ENCODE data around the gene MARCHF10.
"Not testable (repeated sequence)": the region's sequence is repeated elsewhere in the genome, so short reads cannot be mapped to it uniquely, and the experiment has no call there.

MARCHF10 gene

GRCh38 chr17:62807812-62808575, at the start of gene MARCHF10:
Gene MARCHF10 (minus strand): TSS chr17:62808314. CDS start chr17:62801735, 6,579 bp downstream.
- no peak for DNase-seq (ENCODE audit: low read depth)
- H3K4me3 ChIP-seq (ENCODE audit: control insufficient read depth, low read depth, low read length) = no peak within 1 kb of the TSS
- TF ChIP-seq, protein P1, sequence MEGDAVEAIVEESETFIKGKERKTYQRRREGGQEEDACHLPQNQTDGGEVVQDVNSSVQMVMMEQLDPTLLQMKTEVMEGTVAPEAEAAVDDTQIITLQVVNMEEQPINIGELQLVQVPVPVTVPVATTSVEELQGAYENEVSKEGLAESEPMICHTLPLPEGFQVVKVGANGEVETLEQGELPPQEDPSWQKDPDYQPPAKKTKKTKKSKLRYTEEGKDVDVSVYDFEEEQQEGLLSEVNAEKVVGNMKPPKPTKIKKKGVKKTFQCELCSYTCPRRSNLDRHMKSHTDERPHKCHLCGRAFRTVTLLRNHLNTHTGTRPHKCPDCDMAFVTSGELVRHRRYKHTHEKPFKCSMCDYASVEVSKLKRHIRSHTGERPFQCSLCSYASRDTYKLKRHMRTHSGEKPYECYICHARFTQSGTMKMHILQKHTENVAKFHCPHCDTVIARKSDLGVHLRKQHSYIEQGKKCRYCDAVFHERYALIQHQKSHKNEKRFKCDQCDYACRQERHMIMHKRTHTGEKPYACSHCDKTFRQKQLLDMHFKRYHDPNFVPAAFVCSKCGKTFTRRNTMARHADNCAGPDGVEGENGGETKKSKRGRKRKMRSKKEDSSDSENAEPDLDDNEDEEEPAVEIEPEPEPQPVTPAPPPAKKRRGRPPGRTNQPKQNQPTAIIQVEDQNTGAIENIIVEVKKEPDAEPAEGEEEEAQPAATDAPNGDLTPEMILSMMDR (IDR thresholded peaks at IDR 0.05; ENCODE audit: control insufficient read depth, insufficient read depth, low read depth, low read length, missing control alignments) = no peak

DNA sequence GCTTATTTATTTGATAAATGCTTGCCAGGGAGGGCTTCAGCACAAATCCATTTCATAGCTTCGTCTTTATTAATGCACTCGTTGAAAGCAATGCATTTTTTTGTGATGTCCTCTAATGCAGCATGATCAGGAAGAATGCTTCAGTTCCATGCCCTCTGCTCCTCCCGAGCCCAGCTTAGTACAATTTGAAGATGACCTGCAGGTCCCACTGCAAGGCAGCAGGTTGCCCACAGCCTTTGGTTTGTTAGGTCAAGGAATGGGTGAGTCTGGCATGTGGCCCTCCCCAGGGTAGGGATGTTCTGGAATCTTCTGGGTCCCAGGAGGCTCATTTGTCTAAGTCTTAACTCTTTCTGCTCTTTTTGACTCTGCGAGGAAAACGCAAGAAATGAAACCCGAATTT, 49.4 kb upstream of the MARCHF10 start:
- TF ChIP-seq, protein P1 (IDR thresholded peaks at IDR 0.05; ENCODE audit: control insufficient read depth, insufficient read depth, low read depth, low read length, missing control alignments) = no peak
- no peak overlapping the region for H3K4me3 ChIP-seq (ENCODE audit: control insufficient read depth, low read depth, low read length)
- no peak for DNase-seq (ENCODE audit: low read depth)

GRCh38 chr17:62856594-62856993, 48.5 kb upstream of the MARCHF10 start:
- no peak for DNase-seq (ENCODE audit: low read depth)
- no peak overlapping the region for H3K4me3 ChIP-seq (ENCODE audit: control insufficient read depth, low read depth, low read length)
- TF ChIP-seq, protein P1 (IDR thresholded peaks at IDR 0.05; ENCODE audit: control insufficient read depth, insufficient read depth, low read depth, low read length, missing control alignments) = no peak

DNA sequence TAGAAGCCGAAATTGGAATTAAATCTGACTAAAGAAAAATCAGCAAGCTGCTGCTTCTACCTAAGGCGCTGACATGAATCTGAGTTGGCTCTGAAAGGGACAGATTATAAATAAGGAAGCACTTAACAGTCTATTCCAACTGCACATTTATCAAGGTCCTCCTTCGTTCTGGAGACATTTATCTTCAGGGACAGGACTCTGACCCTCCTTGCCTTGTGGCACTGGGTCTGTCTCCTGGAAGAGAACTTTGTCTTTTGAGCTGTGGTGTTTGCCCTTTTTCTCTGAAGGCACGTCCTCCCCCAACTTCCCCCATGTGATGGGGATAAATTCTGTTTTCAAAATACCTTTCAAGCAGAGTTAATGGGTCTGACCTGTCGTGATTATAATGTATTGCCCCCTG, 47.0 kb upstream of the MARCHF10 start:
- H3K4me3 ChIP-seq (ENCODE audit: control insufficient read depth, low read depth, low read length) = no peak overlapping the region
- no peak for DNase-seq (ENCODE audit: low read depth)
- TF ChIP-seq, protein P1 (IDR thresholded peaks at IDR 0.05; ENCODE audit: control insufficient read depth, insufficient read depth, low read depth, low read length, missing control alignments) = no peak

GRCh38 chr17:62854098-62854680, 46.1 kb upstream of the MARCHF10 start:
- TF ChIP-seq, protein P1 (IDR thresholded peaks at IDR 0.05; ENCODE audit: control insufficient read depth, insufficient read depth, low read depth, low read length, missing control alignments) = no peak
- H3K4me3 ChIP-seq (ENCODE audit: control insufficient read depth, low read depth, low read length) = no peak overlapping the region
- no peak for DNase-seq (ENCODE audit: low read depth)

- TF ChIP-seq, protein P1 (IDR thresholded peaks at IDR 0.05; ENCODE audit: control insufficient read depth, insufficient read depth, low read depth, low read length, missing control alignments) = no peak
- H3K4me3 ChIP-seq (ENCODE audit: control insufficient read depth, low read depth, low read length) = no peak overlapping the region
- DNase-seq (ENCODE audit: low read depth) = no peak
Measured at GRCh38 chr17:62852195-62852594, 44.1 kb upstream of the MARCHF10 start.

- not testable (repeated sequence) for H3K4me3 ChIP-seq (ENCODE audit: control insufficient read depth, low read depth, low read length)
Measured at GRCh38 chr17:62849591-62850415, 41.7 kb upstream of the MARCHF10 start.

More at GRCh38 chr17:62849591-62850415, 41.7 kb upstream of the MARCHF10 start:
- DNase-seq (ENCODE audit: low read depth) = not testable (repeated sequence)
